ENCODE data around the gene TIE1.

The TIE1 gene

GRCh38 chr1:43325381-43325780 is 24.6 kb downstream of the TIE1 start:
- no peak for TF ChIP-seq CTCF (IDR thresholded peaks at IDR 0.05)
- Histone ChIP-seq H3K4me2 (ENCODE audit: low read length) (no peak overlapping the region), H3K9ac (no peak overlapping the region), H3K27ac (no peak overlapping the region), H3K9me3 (ENCODE audit: control insufficient read depth, low read length) (no peaks in the 10 kb centered on the region), H3K27me3 (ENCODE audit: control insufficient read depth, insufficient read depth, low read length) (no peaks in the 10 kb centered on the region), H2AFZ (no peak overlapping the region), H3K36me3 (ENCODE audit: control insufficient read depth, insufficient read depth, low read length) (no peaks in the 10 kb centered on the region), H3K4me1 (no peaks in the 10 kb centered on the region), H3K79me2 (no peaks in the 10 kb centered on the region), H3K4me3 (ENCODE audit: low read depth, low read length) (no peak overlapping the region)

DNA sequence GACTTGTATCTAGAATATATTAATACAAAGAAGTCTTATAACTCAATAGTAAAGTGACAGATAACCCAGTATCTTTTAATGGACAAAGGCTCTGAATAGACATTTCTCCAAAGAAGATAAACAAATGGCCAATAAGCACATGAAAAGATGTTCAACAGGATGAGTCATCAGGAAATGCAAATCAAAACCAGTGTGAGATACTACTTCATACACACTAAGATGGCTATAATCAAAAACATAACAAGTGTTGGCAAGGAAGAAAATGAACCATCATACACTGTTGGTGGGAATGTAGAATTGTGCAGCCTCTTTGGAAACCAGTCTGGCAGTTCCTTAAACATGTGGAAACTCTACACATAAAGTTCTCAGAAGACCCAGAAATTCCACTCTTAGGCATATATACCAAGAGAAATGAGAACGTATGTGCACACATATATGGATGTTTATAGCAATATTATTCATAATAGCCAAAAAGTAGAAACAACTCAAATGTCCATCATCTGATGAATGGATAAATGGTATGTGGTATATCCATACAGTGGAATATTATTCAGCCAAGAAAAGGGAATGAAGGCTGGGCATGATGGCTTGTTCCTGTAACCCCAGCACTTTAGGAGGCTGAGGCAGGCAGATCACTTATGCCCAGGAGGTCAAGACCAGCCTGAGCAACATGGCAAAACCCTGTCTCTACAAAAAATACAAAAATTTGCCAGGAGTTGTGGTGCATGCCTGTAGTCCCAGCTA is 26.9 kb downstream of the TIE1 start:
- Histone ChIP-seq H3K27ac (no peak overlapping the region), H3K27me3 (ENCODE audit: control insufficient read depth, insufficient read depth, low read length) (no peaks in the 10 kb centered on the region), H2AFZ (no peak overlapping the region), H3K36me3 (ENCODE audit: control insufficient read depth, insufficient read depth, low read length) (no peaks in the 10 kb centered on the region), H3K4me1 (no peaks in the 10 kb centered on the region), H3K4me3 (ENCODE audit: low read depth, low read length) (no peak overlapping the region), H3K9ac (no peak overlapping the region), H3K9me3 (ENCODE audit: control insufficient read depth, low read length) (no peaks in the 10 kb centered on the region), H3K4me2 (ENCODE audit: low read length) (no peak overlapping the region), H3K79me2 (no peaks in the 10 kb centered on the region)
- TF ChIP-seq CTCF (IDR thresholded peaks at IDR 0.05) = no peak

- Histone ChIP-seq H3K79me2 (no peaks in the 10 kb centered on the region), H3K27ac (no peak overlapping the region), H3K9me3 (ENCODE audit: control insufficient read depth, low read length) (no peaks in the 10 kb centered on the region), H3K4me2 (ENCODE audit: low read length) (no peak overlapping the region), H2AFZ (no peak overlapping the region), H3K36me3 (ENCODE audit: control insufficient read depth, insufficient read depth, low read length) (no peaks in the 10 kb centered on the region), H3K9ac (no peak overlapping the region), H3K4me1 (no peaks in the 10 kb centered on the region), H3K27me3 (ENCODE audit: control insufficient read depth, insufficient read depth, low read length) (no peaks in the 10 kb centered on the region), H3K4me3 (ENCODE audit: low read depth, low read length) (no peak overlapping the region)
- no peak for TF ChIP-seq CTCF (IDR thresholded peaks at IDR 0.05)
Measured at GRCh38 chr1:43329995-43330751, 29.4 kb downstream of the TIE1 start.

DNA sequence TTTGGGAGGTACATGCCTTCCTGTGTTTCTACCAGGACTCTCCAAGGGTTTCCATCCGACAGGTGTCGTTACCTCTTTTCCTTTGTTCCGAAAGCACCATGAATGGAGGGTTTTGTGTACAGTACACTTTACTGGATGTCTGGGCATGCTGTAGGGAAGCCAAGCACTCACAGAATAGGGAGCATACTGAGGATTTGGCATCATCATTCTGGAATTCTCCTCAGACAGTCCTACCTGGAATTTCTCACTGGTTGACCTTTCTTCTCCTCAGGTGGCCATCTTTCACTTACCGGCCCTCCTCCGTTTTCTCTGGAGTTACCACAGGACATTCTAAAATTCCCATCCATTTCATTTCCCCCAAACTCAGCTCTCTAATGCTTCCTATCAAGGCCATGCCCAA is 30.9 kb downstream of the TIE1 start:
- Histone ChIP-seq H3K27me3 (ENCODE audit: control insufficient read depth, insufficient read depth, low read length) (no peaks in the 10 kb centered on the region), H3K9ac (no peak overlapping the region), H3K79me2 (no peaks in the 10 kb centered on the region), H2AFZ (no peak overlapping the region), H3K27ac (no peak overlapping the region), H3K9me3 (ENCODE audit: control insufficient read depth, low read length) (no peaks in the 10 kb centered on the region), H3K4me3 (ENCODE audit: low read depth, low read length) (no peak overlapping the region), H3K36me3 (ENCODE audit: control insufficient read depth, insufficient read depth, low read length) (no peaks in the 10 kb centered on the region), H3K4me1 (no peaks in the 10 kb centered on the region), H3K4me2 (ENCODE audit: low read length) (no peak overlapping the region)
- no peak for TF ChIP-seq CTCF (IDR thresholded peaks at IDR 0.05)

Data from parathyroid adenoma (tissue), 2 donors.